ENCODE results near the gene KRT20.

KRT20 gene

DNA sequence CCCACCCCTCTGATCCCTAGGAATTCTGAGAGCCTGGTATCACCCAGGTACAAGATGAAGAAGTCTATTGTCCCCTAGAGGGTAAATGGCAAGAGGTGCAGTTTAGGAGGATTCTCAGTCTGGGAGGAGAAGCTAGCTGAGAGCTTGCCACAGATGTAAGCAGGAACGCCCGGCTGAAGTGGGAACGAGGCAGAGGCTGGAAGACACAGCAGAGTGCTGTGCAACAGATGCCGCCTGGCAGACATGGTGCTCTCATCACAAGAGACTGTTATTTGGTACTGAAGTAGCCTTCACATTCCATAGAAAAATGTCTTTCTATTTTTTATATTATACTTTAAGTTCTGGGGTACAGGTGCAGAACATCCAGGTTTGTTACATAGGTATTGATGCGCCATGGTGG is 20.3 kb upstream of the KRT20 start:
- no peaks in the 10 kb centered on the region for H3F3A ChIP-seq (ENCODE audit: insufficient read depth, low read length)
- no peaks in the 10 kb centered on the region for H3K9me3 ChIP-seq (replicated peaks; ENCODE audit: insufficient read depth, low read length)
- H3K9me2 ChIP-seq (replicated peaks; ENCODE audit: insufficient read depth, low read length) = no peaks in the 10 kb centered on the region
- no peaks in the 10 kb centered on the region for H3K79me2 ChIP-seq (ENCODE audit: low read length)
- H4K20me1 ChIP-seq (ENCODE audit: insufficient read depth, low read length) = no peaks in the 10 kb centered on the region
- 0 out of 2 replicates have a peak, but pooled peaks cover 2% of the 10 kb centered on the region for H3K4me1 ChIP-seq (ENCODE audit: low read length)
- TF ChIP-seq, protein P1, sequence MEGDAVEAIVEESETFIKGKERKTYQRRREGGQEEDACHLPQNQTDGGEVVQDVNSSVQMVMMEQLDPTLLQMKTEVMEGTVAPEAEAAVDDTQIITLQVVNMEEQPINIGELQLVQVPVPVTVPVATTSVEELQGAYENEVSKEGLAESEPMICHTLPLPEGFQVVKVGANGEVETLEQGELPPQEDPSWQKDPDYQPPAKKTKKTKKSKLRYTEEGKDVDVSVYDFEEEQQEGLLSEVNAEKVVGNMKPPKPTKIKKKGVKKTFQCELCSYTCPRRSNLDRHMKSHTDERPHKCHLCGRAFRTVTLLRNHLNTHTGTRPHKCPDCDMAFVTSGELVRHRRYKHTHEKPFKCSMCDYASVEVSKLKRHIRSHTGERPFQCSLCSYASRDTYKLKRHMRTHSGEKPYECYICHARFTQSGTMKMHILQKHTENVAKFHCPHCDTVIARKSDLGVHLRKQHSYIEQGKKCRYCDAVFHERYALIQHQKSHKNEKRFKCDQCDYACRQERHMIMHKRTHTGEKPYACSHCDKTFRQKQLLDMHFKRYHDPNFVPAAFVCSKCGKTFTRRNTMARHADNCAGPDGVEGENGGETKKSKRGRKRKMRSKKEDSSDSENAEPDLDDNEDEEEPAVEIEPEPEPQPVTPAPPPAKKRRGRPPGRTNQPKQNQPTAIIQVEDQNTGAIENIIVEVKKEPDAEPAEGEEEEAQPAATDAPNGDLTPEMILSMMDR (IDR thresholded peaks at IDR 0.05; ENCODE audit: low read length) = no peak
- TF ChIP-seq EZH2 (optimal IDR thresholded peaks at IDR 0.05; ENCODE audit: low read depth, low read length) = no peak
- TF ChIP-seq EZH2phosphoT487 (IDR thresholded peaks at IDR 0.05; ENCODE audit: low read length) = no peak
- H3K27ac ChIP-seq (ENCODE audit: low read length) = no peak overlapping the region
- no peak overlapping the region for H2AFZ ChIP-seq (ENCODE audit: low read length)
- no peak overlapping the region for H3K4me3 ChIP-seq (ENCODE audit: low read length)
- no peaks in the 10 kb centered on the region for H3K27me3 ChIP-seq (replicated peaks; ENCODE audit: insufficient read depth, low read length)
- no peak for DNase-seq
- no peak overlapping the region for H3K4me2 ChIP-seq (ENCODE audit: low read depth, low read length)
- H3K36me3 ChIP-seq (replicated peaks; ENCODE audit: insufficient read depth, low read length) = no peaks in the 10 kb centered on the region
- H3K9ac ChIP-seq (ENCODE audit: low read length) = no peak overlapping the region

DNA sequence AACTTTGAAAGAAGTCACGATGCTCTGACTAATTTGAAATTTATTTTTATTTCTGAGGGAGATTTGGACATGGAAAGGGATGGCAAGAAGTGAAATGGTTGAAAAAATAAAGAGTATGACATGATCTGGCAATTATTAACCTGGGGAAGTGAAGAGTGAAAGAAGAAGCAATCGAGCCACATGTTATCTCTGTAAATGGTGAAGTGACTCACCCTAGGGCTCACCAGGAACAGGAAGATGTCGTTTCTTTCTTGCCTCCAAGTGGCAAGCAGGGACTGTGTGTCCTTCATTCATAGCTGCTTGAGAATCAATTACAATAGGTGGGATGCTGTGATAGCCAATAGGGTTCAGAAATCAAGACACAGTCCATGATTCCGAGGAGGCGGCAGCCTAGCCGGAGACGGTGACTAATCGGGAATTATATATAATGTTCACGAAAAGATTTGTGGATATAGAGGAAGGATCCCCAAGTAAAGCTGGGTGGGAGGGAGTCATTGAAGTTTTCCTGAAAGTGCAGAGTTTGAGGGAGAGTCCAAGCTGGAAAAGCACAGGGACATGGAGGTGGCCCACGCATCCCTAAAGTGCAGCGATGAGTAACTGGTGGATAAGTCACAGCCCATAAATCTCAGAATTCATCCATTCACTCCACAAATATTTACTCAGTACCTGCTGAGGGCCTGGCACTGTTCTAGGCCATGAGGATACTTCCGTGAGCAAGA is 18.2 kb upstream of the KRT20 start:
- H3K36me3 ChIP-seq (replicated peaks; ENCODE audit: insufficient read depth, low read length) = no peaks in the 10 kb centered on the region
- H3F3A ChIP-seq (ENCODE audit: insufficient read depth, low read length) = no peaks in the 10 kb centered on the region
- H3K9me3 ChIP-seq (replicated peaks; ENCODE audit: insufficient read depth, low read length) = no peaks in the 10 kb centered on the region
- no peak overlapping the region for H3K27ac ChIP-seq (ENCODE audit: low read length)
- H3K9me2 ChIP-seq (replicated peaks; ENCODE audit: insufficient read depth, low read length) = no peaks in the 10 kb centered on the region
- DNase-seq = no peak
- no peaks in the 10 kb centered on the region for H3K4me1 ChIP-seq (ENCODE audit: low read length)
- H3K4me2 ChIP-seq (ENCODE audit: low read depth, low read length) = no peak overlapping the region
- H3K9ac ChIP-seq (ENCODE audit: low read length) = no peak overlapping the region
- no peak for TF ChIP-seq EZH2phosphoT487 (IDR thresholded peaks at IDR 0.05; ENCODE audit: low read length)
- TF ChIP-seq, protein P1 (IDR thresholded peaks at IDR 0.05; ENCODE audit: low read length) = no peak
- TF ChIP-seq EZH2 (optimal IDR thresholded peaks at IDR 0.05; ENCODE audit: low read depth, low read length) = no peak
- H4K20me1 ChIP-seq (ENCODE audit: insufficient read depth, low read length) = no peaks in the 10 kb centered on the region
- H3K4me3 ChIP-seq (ENCODE audit: low read length) = no peak overlapping the region
- no peak overlapping the region for H2AFZ ChIP-seq (ENCODE audit: low read length)
- no peaks in the 10 kb centered on the region for H3K79me2 ChIP-seq (ENCODE audit: low read length)
- H3K27me3 ChIP-seq (replicated peaks; ENCODE audit: insufficient read depth, low read length) = no peaks in the 10 kb centered on the region

DNA sequence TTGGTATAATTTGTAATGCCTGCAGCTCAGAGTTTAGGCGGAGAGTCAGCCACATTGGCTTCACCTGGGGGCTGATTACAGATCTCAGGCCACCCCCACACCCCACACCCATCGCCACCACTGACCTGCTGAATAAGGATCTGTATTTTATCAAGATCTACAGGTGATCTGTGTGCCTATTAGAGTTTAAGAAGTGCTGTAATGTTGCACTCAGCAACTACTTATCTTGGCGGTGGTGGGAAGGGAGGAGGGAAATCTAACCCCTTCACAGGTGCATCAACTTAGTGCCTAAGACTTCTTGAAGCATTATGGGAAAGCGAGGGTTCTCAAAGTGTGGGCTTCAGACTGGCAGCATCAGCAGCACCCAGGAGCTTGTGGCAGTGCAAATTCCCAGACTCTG is 17.5 kb upstream of the KRT20 start:
- Histone ChIP-seq H3K4me1 (ENCODE audit: low read length) (no peaks in the 10 kb centered on the region), H3F3A (ENCODE audit: insufficient read depth, low read length) (no peaks in the 10 kb centered on the region), H4K20me1 (ENCODE audit: insufficient read depth, low read length) (no peaks in the 10 kb centered on the region), H3K36me3 (replicated peaks; ENCODE audit: insufficient read depth, low read length) (no peaks in the 10 kb centered on the region), H3K4me2 (ENCODE audit: low read depth, low read length) (no peak overlapping the region), H3K4me3 (ENCODE audit: low read length) (no peak overlapping the region), H3K9ac (ENCODE audit: low read length) (no peak overlapping the region), H3K79me2 (ENCODE audit: low read length) (no peaks in the 10 kb centered on the region), H3K27me3 (replicated peaks; ENCODE audit: insufficient read depth, low read length) (no peaks in the 10 kb centered on the region), H2AFZ (ENCODE audit: low read length) (no peak overlapping the region), H3K9me2 (replicated peaks; ENCODE audit: insufficient read depth, low read length) (no peaks in the 10 kb centered on the region), H3K27ac (ENCODE audit: low read length) (no peak overlapping the region), H3K9me3 (replicated peaks; ENCODE audit: insufficient read depth, low read length) (no peaks in the 10 kb centered on the region)
- TF ChIP-seq EZH2 (optimal IDR thresholded peaks at IDR 0.05; ENCODE audit: low read depth, low read length) (no peak), EZH2phosphoT487 (IDR thresholded peaks at IDR 0.05; ENCODE audit: low read length) (no peak)
- TF ChIP-seq, protein P1 (IDR thresholded peaks at IDR 0.05; ENCODE audit: low read length) = no peak
- DNase-seq = no peak

Data from MM.1S (cell line).